ENCODE results near the gene FBXW2. TPM values are rescaled to one million over a fixed set of nuclear protein-coding genes. Genes with fewer than 3 reads are reported as not detected.
"Not testable (repeated sequence)": the region's sequence is repeated elsewhere in the genome, so short reads cannot be mapped to it uniquely, and the experiment has no call there.

FBXW2 gene
- total and polyA plus RNA-seq, 7 experiments from 2014 or later = 31.5 to 90.3 (median 77.5) TPM

- Histone ChIP-seq H3K4me3 (ENCODE audit: low read length) (no peak overlapping the region), H3K36me3 (ENCODE audit: control insufficient read depth in 2 of 3, insufficient read depth in 3 of 3, low read length in 3 of 3) (no peaks in the 10 kb centered on the region), H3K27ac (ENCODE audit: low read depth, low read length) (no peak overlapping the region), H3K27me3 (ENCODE audit: control insufficient read depth in 2 of 2, insufficient read depth in 2 of 2, low read length in 2 of 2) (no peaks in the 10 kb centered on the region), H3K9me3 (ENCODE audit: control insufficient read depth in 2 of 3, low read length in 3 of 3) (peaks cover 0 to 27% (median 0%) of the 10 kb centered on the region in 3 experiments), H3K4me1 (ENCODE audit: control insufficient read depth in 2 of 2, insufficient read depth in 2 of 2, low read length in 2 of 2) (no peaks in the 10 kb centered on the region)
- Mint-ChIP-seq H3K4me1 (peaks cover 0 to 2% (median 0%) of the 10 kb centered on the region in 7 donors), H3K9me3 (peaks cover 0 to 75% (median 34%) of the 10 kb centered on the region in 11 donors), H3K27me3 (no peaks in the 10 kb centered on the region), H3K4me3 (peak overlapping the region in 1 of 10 donors; percentile 48), H3K27ac (no peak overlapping the region), H3K36me3 (peaks cover 9 to 52% (median 42%) of the 10 kb centered on the region in 5 donors)
- POLR2A ChIA-PET = no interaction called here
- no peak for DNase-seq
- intact Hi-C loops (cut with micrococcal nuclease) = no loop called here
- no peak for ATAC-seq
- CTCF ChIA-PET = no interaction called here
These were observed 15.7 kb upstream of the FBXW2 start for GRCh38 chr9:120808931-120809330.

- Mint-ChIP-seq H3K27me3 (no peaks in the 10 kb centered on the region), H3K4me3 (no peak overlapping the region), H3K4me1 (peaks cover 0 to 2% (median 0%) of the 10 kb centered on the region in 7 donors), H3K9me3 (peaks cover 0 to 76% (median 34%) of the 10 kb centered on the region in 11 donors), H3K27ac (no peak overlapping the region), H3K36me3 (peaks cover 9 to 52% (median 42%) of the 10 kb centered on the region in 5 donors)
- ChIA-PET POLR2A (no interaction called here), CTCF (no interaction called here)
- DNase-seq (no peak), ATAC-seq (no peak)
- intact Hi-C loops (cut with micrococcal nuclease) = no loop called here
- no peak overlapping the region for H3K27ac ChIP-seq (ENCODE audit: low read depth, low read length)
- H3K9me3 ChIP-seq (ENCODE audit: control insufficient read depth in 2 of 3, low read length in 3 of 3) = peaks cover 0 to 27% (median 0%) of the 10 kb centered on the region in 3 experiments
- H3K36me3 ChIP-seq (ENCODE audit: control insufficient read depth in 2 of 3, insufficient read depth in 3 of 3, low read length in 3 of 3) = no peaks in the 10 kb centered on the region
- H3K27me3 ChIP-seq (ENCODE audit: control insufficient read depth in 2 of 2, insufficient read depth in 2 of 2, low read length in 2 of 2) = no peaks in the 10 kb centered on the region
- H3K4me3 ChIP-seq (ENCODE audit: low read length) = no peak overlapping the region
- no peaks in the 10 kb centered on the region for H3K4me1 ChIP-seq (ENCODE audit: control insufficient read depth in 2 of 2, insufficient read depth in 2 of 2, low read length in 2 of 2)
These were observed 14.6 kb upstream of the FBXW2 start for GRCh38 chr9:120807607-120808379.

DNA sequence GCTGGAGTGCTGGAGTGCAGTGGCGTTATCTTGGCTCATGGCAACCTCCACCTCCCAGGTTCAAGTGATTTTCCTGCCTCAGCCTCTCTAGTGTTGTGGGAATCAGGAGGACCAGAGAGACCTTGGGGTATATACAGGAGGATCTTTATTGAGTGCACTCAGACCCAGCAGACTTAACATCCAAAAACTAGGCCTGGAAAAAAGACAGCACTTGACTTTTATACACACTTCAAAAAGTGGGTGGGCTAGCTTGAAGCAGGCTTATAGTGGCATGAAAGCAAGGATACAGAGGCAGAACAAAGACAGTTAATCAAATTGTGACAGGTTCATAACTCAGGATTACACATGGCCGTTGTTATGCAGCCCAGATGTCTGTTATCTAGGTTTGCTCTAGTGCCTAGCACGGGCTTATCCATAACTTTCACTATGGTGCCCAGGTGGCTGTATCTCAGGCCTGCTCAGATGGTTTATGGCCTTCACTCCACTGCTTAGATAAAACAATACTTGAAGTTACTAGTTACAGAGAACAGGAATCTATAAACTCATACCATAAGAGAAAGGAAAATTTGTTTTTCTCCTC is 11.7 kb upstream of the FBXW2 start:
- H3K4me1 Mint-ChIP-seq; DNase-seq; ATAC-seq; H3K27ac ChIP-seq (ENCODE audit: low read depth, low read length); POLR2A ChIA-PET; intact Hi-C loops (cut with micrococcal nuclease); H3K27me3 Mint-ChIP-seq; H3K4me3 ChIP-seq (ENCODE audit: low read length); H3K36me3 ChIP-seq (ENCODE audit: control insufficient read depth in 2 of 3, insufficient read depth in 3 of 3, low read length in 3 of 3); H3K4me1 ChIP-seq (ENCODE audit: control insufficient read depth in 2 of 2, insufficient read depth in 2 of 2, low read length in 2 of 2); H3K4me3 Mint-ChIP-seq; H3K27ac Mint-ChIP-seq; CTCF ChIA-PET; H3K27me3 ChIP-seq (ENCODE audit: control insufficient read depth in 2 of 2, insufficient read depth in 2 of 2, low read length in 2 of 2): not testable (repeated sequence)
- peaks cover 0 to 27% (median 0%) of the 10 kb centered on the region in 3 experiments for H3K9me3 ChIP-seq (ENCODE audit: control insufficient read depth in 2 of 3, low read length in 3 of 3)
- peaks cover 0 to 57% (median 31%) of the 10 kb centered on the region in 11 donors for H3K9me3 Mint-ChIP-seq
- H3K36me3 Mint-ChIP-seq = peaks cover 9 to 36% (median 28%) of the 10 kb centered on the region in 5 donors

DNA sequence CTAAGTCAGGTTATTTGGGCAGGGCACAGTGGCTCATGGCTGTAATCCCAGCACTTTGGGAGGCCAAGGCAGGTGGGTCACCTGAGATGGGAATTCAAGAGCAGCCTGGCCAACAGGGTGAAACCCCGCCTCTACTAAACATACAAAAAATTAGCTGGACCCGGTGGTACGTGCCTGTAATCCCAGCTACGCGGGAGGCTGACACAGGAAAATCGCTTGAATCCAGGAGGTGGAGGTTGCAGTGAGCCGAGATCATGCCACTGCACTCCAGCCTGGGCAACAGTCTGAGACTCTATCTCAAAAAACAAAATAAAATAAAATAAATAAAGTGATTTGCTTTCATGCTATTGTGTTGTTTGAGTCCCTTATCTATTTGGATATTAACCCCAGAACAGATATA is 8.2 kb upstream of the FBXW2 start:
- intact Hi-C loops (cut with micrococcal nuclease) = no loop called here
- POLR2A ChIA-PET = no interaction called here
- no peak for DNase-seq

GRCh38 chr9:120791161-120791560 is 2.1 kb downstream of the FBXW2 start:
- DNase-seq (no peak), ATAC-seq (no peak)
- peak overlapping the region in 8 of 9 donors; percentile 23 to 95 (median 81) for H3K27ac Mint-ChIP-seq
- Histone ChIP-seq H3K4me3 (ENCODE audit: low read length) (peak overlapping the region; percentile 66), H3K27ac (ENCODE audit: low read depth, low read length) (peak overlapping the region; percentile 92), H3K27me3 (ENCODE audit: control insufficient read depth in 2 of 2, insufficient read depth in 2 of 2, low read length in 2 of 2) (no peaks in the 10 kb centered on the region), H3K36me3 (ENCODE audit: control insufficient read depth in 2 of 3, insufficient read depth in 3 of 3, low read length in 3 of 3) (peaks cover 0 to 31% (median 8%) of the 10 kb centered on the region in 3 experiments), H3K9me3 (ENCODE audit: control insufficient read depth in 2 of 3, low read length in 3 of 3) (no peaks in the 10 kb centered on the region), H3K4me1 (ENCODE audit: control insufficient read depth in 2 of 2, insufficient read depth in 2 of 2, low read length in 2 of 2) (peaks cover 28 to 34% of the 10 kb centered on the region in 2 donors)
- peaks cover 49 to 84% (median 78%) of the 10 kb centered on the region in 7 donors for H3K4me1 Mint-ChIP-seq
- CTCF ChIA-PET = no interaction called here
- intact Hi-C loops (cut with micrococcal nuclease) = loop anchor here in 1 of 2 donors (5.0 kb wide), 1 partner anchor 581 kb away; the partner anchor contains the start of gene STOM
- H3K9me3 Mint-ChIP-seq = no peaks in the 10 kb centered on the region
- POLR2A ChIA-PET = no interaction called here
- H3K27me3 Mint-ChIP-seq = no peaks in the 10 kb centered on the region
- H3K4me3 Mint-ChIP-seq = peak overlapping the region; percentile 50 to 98 (median 94)
- peaks cover 3 to 27% (median 12%) of the 10 kb centered on the region in 5 donors for H3K36me3 Mint-ChIP-seq

More for the DNA sequence above, 8.2 kb upstream of the FBXW2 start:
- no peak overlapping the region for H3K4me3 ChIP-seq (ENCODE audit: low read length)
- H3K4me1 ChIP-seq (ENCODE audit: control insufficient read depth in 2 of 2, insufficient read depth in 2 of 2, low read length in 2 of 2) = no peaks in the 10 kb centered on the region
- Mint-ChIP-seq H3K4me1 (peaks cover 0 to 2% (median 0%) of the 10 kb centered on the region in 7 donors), H3K27me3 (no peaks in the 10 kb centered on the region), H3K27ac (no peak overlapping the region), H3K36me3 (peaks cover 4 to 15% (median 13%) of the 10 kb centered on the region in 5 donors), H3K9me3 (peaks cover 0 to 23% (median 13%) of the 10 kb centered on the region in 11 donors), H3K4me3 (no peak overlapping the region)
- CTCF ChIA-PET = no interaction called here
- H3K27ac ChIP-seq (ENCODE audit: low read depth, low read length) = no peak overlapping the region
- no peak for ATAC-seq
- H3K27me3 ChIP-seq (ENCODE audit: control insufficient read depth in 2 of 2, insufficient read depth in 2 of 2, low read length in 2 of 2) = no peaks in the 10 kb centered on the region
- no peaks in the 10 kb centered on the region for H3K36me3 ChIP-seq (ENCODE audit: control insufficient read depth in 2 of 3, insufficient read depth in 3 of 3, low read length in 3 of 3)
- peaks cover 0 to 7% (median 0%) of the 10 kb centered on the region in 3 experiments for H3K9me3 ChIP-seq (ENCODE audit: control insufficient read depth in 2 of 3, low read length in 3 of 3)

DNA sequence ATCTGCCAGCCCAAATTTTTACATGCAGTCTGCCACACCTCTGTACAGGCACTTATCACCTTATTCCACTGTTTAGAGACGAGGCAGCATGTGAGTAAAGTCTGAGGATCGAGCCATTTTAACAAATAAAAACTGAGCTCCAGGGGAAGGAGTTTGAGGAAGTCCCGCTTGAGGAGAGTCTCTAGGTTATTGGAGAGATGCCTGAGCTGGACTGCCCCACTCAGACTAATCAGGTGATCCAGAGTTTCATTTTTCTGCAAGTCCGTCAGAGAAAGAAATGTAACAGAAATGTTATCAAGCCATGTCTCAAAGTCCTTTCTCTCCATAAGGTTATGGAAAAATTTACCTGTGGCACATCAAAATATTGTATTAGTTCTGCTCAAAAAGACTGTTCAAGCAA is 5.3 kb downstream of the FBXW2 start:
- peaks cover 57 to 89% (median 85%) of the 10 kb centered on the region in 7 donors for H3K4me1 Mint-ChIP-seq
- Histone ChIP-seq H3K9me3 (ENCODE audit: control insufficient read depth in 2 of 3, low read length in 3 of 3) (no peaks in the 10 kb centered on the region), H3K4me3 (ENCODE audit: low read length) (no peak overlapping the region), H3K27me3 (ENCODE audit: control insufficient read depth in 2 of 2, insufficient read depth in 2 of 2, low read length in 2 of 2) (no peaks in the 10 kb centered on the region), H3K4me1 (ENCODE audit: control insufficient read depth in 2 of 2, insufficient read depth in 2 of 2, low read length in 2 of 2) (peaks cover 22 to 26% of the 10 kb centered on the region in 2 donors), H3K27ac (ENCODE audit: low read depth, low read length) (peak overlapping the region; percentile 24), H3K36me3 (ENCODE audit: control insufficient read depth in 2 of 3, insufficient read depth in 3 of 3, low read length in 3 of 3) (peaks cover 0 to 26% (median 8%) of the 10 kb centered on the region in 3 experiments)
- ATAC-seq (no peak), DNase-seq (no peak)
- POLR2A ChIA-PET = no interaction called here
- CTCF ChIA-PET = no interaction called here
- H3K4me3 Mint-ChIP-seq = peak overlapping the region in 4 of 10 donors; percentile 4 to 66 (median 44)
- intact Hi-C loops (cut with micrococcal nuclease) = no loop called here
- H3K36me3 Mint-ChIP-seq = peaks cover 4 to 48% (median 28%) of the 10 kb centered on the region in 5 donors
- no peaks in the 10 kb centered on the region for H3K9me3 Mint-ChIP-seq
- peak overlapping the region in 1 of 9 donors; percentile 43 for H3K27ac Mint-ChIP-seq
- H3K27me3 Mint-ChIP-seq = no peaks in the 10 kb centered on the region
